ENCODE measurements around the gene HIC1. TPM values are rescaled to one million over a fixed set of nuclear protein-coding genes. Genes with fewer than 3 reads are reported as not detected.

HIC1 gene
- total RNA-seq, 2 donors from 2014 or later = 15.5 to 18.0 TPM

DNA sequence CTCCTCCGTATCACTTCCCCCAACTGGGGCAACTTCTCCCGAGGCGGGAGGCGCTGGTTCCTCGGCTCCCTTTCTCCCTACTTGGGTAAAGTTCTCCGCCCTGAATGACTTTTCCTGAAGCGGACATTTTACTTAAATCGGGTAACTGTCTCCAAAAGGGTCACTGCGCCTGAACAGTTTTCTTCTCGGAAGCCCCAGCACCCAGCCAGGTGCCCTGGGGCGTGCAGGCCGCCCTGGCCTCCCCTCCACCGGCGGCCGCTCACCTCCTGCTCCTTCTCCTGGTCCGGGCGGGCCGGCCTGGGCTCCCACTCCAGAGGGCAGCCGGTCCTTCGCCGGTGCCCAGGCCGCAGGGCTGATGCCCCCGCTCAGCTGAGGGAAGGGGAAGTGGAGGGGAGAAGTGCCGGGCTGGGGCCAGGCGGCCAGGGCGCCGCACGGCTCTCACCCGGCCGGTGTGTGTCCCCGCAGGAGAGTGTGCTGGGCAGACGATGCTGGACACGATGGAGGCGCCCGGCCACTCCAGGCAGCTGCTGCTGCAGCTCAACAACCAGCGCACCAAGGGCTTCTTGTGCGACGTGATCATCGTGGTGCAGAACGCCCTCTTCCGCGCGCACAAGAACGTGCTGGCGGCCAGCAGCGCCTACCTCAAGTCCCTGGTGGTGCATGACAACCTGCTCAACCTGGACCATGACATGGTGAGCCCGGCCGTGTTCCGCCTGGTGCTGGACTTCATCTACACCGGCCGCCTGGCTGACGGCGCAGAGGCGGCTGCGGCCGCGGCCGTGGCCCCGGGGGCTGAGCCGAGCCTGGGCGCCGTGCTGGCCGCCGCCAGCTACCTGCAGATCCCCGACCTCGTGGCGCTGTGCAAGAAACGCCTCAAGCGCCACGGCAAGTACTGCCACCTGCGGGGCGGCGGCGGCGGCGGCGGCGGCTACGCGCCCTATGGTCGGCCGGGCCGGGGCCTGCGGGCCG, 1.6 kb downstream of the HIC1 start:
- Histone ChIP-seq H3K4me1 (peaks cover 0 to 80% of the 10 kb centered on the region in 2 donors), H3K9me3 (no peaks in the 10 kb centered on the region), H3K36me3 (peaks cover 13% of the 10 kb centered on the region), H3K27ac (peak overlapping the region; percentile 85), H3K27me3 (peaks cover 0 to 12% of the 10 kb centered on the region in 2 donors), H3K4me3 (peak overlapping the region; percentile 49 to 67)
- TF ChIP-seq, protein P1, sequence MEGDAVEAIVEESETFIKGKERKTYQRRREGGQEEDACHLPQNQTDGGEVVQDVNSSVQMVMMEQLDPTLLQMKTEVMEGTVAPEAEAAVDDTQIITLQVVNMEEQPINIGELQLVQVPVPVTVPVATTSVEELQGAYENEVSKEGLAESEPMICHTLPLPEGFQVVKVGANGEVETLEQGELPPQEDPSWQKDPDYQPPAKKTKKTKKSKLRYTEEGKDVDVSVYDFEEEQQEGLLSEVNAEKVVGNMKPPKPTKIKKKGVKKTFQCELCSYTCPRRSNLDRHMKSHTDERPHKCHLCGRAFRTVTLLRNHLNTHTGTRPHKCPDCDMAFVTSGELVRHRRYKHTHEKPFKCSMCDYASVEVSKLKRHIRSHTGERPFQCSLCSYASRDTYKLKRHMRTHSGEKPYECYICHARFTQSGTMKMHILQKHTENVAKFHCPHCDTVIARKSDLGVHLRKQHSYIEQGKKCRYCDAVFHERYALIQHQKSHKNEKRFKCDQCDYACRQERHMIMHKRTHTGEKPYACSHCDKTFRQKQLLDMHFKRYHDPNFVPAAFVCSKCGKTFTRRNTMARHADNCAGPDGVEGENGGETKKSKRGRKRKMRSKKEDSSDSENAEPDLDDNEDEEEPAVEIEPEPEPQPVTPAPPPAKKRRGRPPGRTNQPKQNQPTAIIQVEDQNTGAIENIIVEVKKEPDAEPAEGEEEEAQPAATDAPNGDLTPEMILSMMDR (IDR thresholded peaks at IDR 0.05) = no peak
- DNase-seq (ENCODE audit: low spot score) = no peak

DNA sequence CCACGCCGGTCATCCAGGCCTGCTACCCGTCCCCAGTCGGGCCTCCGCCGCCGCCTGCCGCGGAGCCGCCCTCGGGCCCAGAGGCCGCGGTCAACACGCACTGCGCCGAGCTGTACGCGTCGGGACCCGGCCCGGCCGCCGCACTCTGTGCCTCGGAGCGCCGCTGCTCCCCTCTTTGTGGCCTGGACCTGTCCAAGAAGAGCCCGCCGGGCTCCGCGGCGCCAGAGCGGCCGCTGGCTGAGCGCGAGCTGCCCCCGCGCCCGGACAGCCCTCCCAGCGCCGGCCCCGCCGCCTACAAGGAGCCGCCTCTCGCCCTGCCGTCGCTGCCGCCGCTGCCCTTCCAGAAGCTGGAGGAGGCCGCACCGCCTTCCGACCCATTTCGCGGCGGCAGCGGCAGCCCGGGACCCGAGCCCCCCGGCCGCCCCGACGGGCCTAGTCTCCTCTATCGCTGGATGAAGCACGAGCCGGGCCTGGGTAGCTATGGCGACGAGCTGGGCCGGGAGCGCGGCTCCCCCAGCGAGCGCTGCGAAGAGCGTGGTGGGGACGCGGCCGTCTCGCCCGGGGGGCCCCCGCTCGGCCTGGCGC, 2.4 kb downstream of the HIC1 start:
- peak overlapping the region; percentile 11 to 67 for H3K4me3 ChIP-seq
- TF ChIP-seq, protein P1 (IDR thresholded peaks at IDR 0.05) = no peak
- DNase-seq (ENCODE audit: low spot score) = no peak
- H3K4me1 ChIP-seq = peaks cover 0 to 84% of the 10 kb centered on the region in 2 donors
- H3K27ac ChIP-seq = peak overlapping the region; percentile 75 to 85
- H3K9me3 ChIP-seq = no peaks in the 10 kb centered on the region
- peaks cover 0 to 12% of the 10 kb centered on the region in 2 donors for H3K27me3 ChIP-seq
- peaks cover 15% of the 10 kb centered on the region for H3K36me3 ChIP-seq

DNA sequence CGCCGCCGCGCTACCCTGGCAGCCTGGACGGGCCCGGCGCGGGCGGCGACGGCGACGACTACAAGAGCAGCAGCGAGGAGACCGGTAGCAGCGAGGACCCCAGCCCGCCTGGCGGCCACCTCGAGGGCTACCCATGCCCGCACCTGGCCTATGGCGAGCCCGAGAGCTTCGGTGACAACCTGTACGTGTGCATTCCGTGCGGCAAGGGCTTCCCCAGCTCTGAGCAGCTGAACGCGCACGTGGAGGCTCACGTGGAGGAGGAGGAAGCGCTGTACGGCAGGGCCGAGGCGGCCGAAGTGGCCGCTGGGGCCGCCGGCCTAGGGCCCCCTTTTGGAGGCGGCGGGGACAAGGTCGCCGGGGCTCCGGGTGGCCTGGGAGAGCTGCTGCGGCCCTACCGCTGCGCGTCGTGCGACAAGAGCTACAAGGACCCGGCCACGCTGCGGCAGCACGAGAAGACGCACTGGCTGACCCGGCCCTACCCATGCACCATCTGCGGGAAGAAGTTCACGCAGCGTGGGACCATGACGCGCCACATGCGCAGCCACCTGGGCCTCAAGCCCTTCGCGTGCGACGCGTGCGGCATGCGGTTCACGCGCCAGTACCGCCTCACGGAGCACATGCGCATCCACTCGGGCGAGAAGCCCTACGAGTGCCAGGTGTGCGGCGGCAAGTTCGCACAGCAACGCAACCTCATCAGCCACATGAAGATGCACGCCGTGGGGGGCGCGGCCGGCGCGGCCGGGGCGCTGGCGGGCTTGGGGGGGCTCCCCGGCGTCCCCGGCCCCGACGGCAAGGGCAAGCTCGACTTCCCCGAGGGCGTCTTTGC, 3.1 kb downstream of the HIC1 start:
- Histone ChIP-seq H3K9me3 (no peaks in the 10 kb centered on the region), H3K36me3 (peaks cover 15% of the 10 kb centered on the region), H3K4me3 (peak overlapping the region; percentile 6 to 67), H3K27ac (peak overlapping the region; percentile 75 to 85), H3K4me1 (peaks cover 0 to 91% of the 10 kb centered on the region in 2 donors), H3K27me3 (peaks cover 0 to 12% of the 10 kb centered on the region in 2 donors)
- TF ChIP-seq, protein P1 (IDR thresholded peaks at IDR 0.05) = no peak
- DNase-seq (ENCODE audit: low spot score) = no peak

DNA sequence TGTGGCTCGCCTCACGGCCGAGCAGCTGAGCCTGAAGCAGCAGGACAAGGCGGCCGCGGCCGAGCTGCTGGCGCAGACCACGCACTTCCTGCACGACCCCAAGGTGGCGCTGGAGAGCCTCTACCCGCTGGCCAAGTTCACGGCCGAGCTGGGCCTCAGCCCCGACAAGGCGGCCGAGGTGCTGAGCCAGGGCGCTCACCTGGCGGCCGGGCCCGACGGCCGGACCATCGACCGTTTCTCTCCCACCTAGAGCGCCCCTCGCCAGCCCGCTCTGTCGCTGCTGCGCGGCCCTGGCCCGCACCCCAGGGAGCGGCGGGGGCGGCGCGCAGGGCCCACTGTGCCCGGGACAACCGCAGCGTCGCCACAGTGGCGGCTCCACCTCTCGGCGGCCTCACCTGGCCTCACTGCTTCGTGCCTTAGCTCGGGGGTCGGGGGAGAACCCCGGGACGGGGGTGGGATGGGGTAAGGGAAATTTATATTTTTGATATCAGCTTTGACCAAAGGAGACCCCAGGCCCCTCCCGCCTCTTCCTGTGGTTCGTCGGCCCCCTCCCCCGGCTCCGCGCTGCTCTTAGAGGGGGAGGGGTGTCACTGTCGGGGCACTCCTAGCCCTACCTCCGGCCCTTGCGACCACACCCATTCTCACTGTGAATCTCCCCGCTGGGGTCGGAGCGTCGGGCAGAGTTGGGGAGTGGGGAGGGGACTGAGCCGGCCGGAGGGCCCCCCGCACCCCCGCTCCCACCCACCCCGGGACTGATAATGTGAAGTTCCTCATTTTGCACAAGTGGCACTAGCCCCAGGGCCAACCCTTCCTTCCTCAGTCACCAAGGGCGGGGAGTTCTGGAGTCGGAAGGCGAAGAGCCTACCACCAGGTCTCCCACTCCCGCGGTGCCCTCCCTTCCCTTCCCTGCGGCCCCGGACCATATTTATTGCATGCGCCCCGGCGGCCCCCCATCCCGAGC, 4.0 kb downstream of the HIC1 start:
- Histone ChIP-seq H3K27ac (peak overlapping the region; percentile 75 to 85), H3K4me1 (peaks cover 0 to 92% of the 10 kb centered on the region in 2 donors), H3K9me3 (no peaks in the 10 kb centered on the region), H3K4me3 (peak overlapping the region; percentile 6 to 67), H3K27me3 (peaks cover 0 to 12% of the 10 kb centered on the region in 2 donors), H3K36me3 (peaks cover 19% of the 10 kb centered on the region)
- no peak for DNase-seq (ENCODE audit: low spot score)
- TF ChIP-seq, protein P1 (IDR thresholded peaks at IDR 0.05) = peak; percentile 64 to 86
